Transverse colon (tissue), 3 donors: ENCODE measurements around the gene EPM2AIP1.
"Not testable (repeated sequence)": the region's sequence is repeated elsewhere in the genome, so short reads cannot be mapped to it uniquely, and the experiment has no call there.

Experiments used
- CTCF ChIP-seq, 5 experiments: fragments of 200-600 bp in 3 of 5; fragments of 450-650 bp in 2 of 5; sonication (generic) in 3 of 5; IDR thresholded peaks; 1 replicate in 2 of 5; 2 replicates in 3 of 5; pipeline ENCODE4 v1.5.1; 2016 to 2017; ENCODE audit warnings: antibody characterized with exemption in 5 of 5, inconsistent platforms in 3 of 5, mild to moderate bottlenecking in 2 of 5, moderate library complexity in 1 of 5
- POLR2A ChIP-seq: fragments of 450-650 bp; IDR thresholded peaks from one replicate; pipeline ENCODE4 v1.6.1; 2016; ENCODE audit warnings: antibody characterized with exemption, mild to moderate bottlenecking, moderate library complexity

GRCh38 chr3:36963008-36963407, 29.9 kb downstream of the EPM2AIP1 start:
- TF ChIP-seq CTCF (IDR thresholded peaks at IDR 0.05); POLR2A: not testable (repeated sequence)
